MG63 (cell line): ENCODE data around the gene PBRM1. TPM values are rescaled to one million over a fixed set of nuclear protein-coding genes. Genes with fewer than 3 reads are reported as not detected.
"Not testable (repeated sequence)": the region's sequence is repeated elsewhere in the genome, so short reads cannot be mapped to it uniquely, and the experiment has no call there.

Experiments used
- DNase-seq: peaks from one replicate; pipeline ENCODE4 v3.0.0-alpha.2; 2020
- H3K27me3 ChIP-seq: fragments of 250-450 bp; sonication (Bioruptor Pico); 2 replicates; pipeline ENCODE4 v1.5.1; 2020; ENCODE audit warnings: mild to moderate bottlenecking, moderate library complexity
- H3K36me3 ChIP-seq: fragments of 250-450 bp; sonication (Bioruptor Pico); 2 replicates; pipeline ENCODE4 v1.5.1; 2020; ENCODE audit warnings: mild to moderate bottlenecking, moderate library complexity
- H3K4me3 ChIP-seq: fragments of 250-450 bp; sonication (Bioruptor Pico); 2 replicates; pipeline ENCODE4 v1.5.1; 2020; ENCODE audit warnings: mild to moderate bottlenecking, moderate library complexity
- H3K9me3 ChIP-seq: fragments of 250-450 bp; sonication (Bioruptor Pico); 2 replicates; pipeline ENCODE4 v1.5.1; 2020; ENCODE audit warnings: mild to moderate bottlenecking, moderate library complexity
- total RNA-seq: library from RNA; depleted of rRNA; stranded (reverse); fragments of >200 nt; shearing (Covaris generic); gene quantifications from 2 replicates; pipeline ENCODE4 v1.2.3, GENCODE V29; 2014; ENCODE audit warnings: low replicate concordance

Gene PBRM1
- total RNA-seq, 1 experiment from 2014 or later: 16.2 TPM

- Histone ChIP-seq H3K4me3 (peak overlapping the region; percentile 82), H3K9me3 (no peaks in the 10 kb centered on the region), H3K36me3 (peaks cover 40% of the 10 kb centered on the region), H3K27me3 (no peaks in the 10 kb centered on the region)
- no peak for DNase-seq
Measured at GRCh38 chr3:52684184-52684583, 1.5 kb downstream of the PBRM1 start.

- Histone ChIP-seq H3K27me3 (no peaks in the 10 kb centered on the region), H3K9me3 (no peaks in the 10 kb centered on the region), H3K4me3 (no peak overlapping the region), H3K36me3 (peaks cover 40% of the 10 kb centered on the region)
- DNase-seq: no peak
Measured at GRCh38 chr3:52683611-52684010, 2.1 kb downstream of the PBRM1 start.

DNA sequence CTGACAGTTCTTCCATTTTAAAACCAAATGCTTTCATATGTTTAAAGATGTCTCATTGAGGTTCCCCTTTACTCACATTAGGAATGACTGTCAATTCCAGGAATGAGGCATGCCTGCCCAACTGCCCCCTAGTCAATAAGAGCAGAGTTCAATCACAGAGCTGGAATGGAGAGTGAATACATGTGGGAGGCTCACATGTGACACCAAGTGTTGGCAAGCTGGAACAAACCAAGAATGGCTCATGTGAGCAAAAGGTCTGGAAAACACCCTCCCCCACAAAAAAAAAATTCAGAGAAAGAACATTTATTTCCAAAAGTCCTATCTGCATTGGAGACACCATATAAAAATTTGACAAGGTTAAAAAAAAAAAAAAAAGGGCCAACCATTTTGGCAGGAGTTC is 3.7 kb downstream of the PBRM1 start:
- Histone ChIP-seq H3K36me3 (peaks cover 32% of the 10 kb centered on the region), H3K9me3 (no peaks in the 10 kb centered on the region), H3K27me3 (no peaks in the 10 kb centered on the region), H3K4me3 (no peak overlapping the region)
- peak; percentile 38 for DNase-seq

- H3K4me3 ChIP-seq: no peak overlapping the region
- H3K9me3 ChIP-seq: no peaks in the 10 kb centered on the region
- DNase-seq: no peak
Measured at GRCh38 chr3:52681596-52681995, 4.1 kb downstream of the PBRM1 start.

DNA sequence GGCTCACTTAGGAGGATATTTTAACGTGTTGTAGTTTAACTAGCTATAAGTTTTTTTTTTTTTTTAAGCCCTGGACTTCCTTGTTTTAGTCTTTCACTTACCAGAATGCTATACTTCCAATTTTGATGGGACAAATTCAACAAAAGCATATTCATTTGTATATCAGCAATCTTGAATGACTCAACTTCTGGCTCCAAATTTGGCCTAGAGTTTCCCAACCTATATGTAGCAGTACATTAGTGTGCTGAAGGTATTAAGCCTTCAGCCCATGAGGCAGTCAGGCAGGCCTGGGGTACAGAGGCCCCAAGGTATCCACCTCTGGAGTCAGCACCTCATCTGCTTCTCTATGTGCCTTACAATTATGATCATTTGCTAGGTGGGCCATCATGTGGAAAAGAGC is 5.9 kb downstream of the PBRM1 start:
- H3K4me3 ChIP-seq: no peak overlapping the region
- no peak for DNase-seq
- no peaks in the 10 kb centered on the region for H3K9me3 ChIP-seq
- peaks cover 32% of the 10 kb centered on the region for H3K36me3 ChIP-seq
- no peaks in the 10 kb centered on the region for H3K27me3 ChIP-seq

More at GRCh38 chr3:52681596-52681995, 4.1 kb downstream of the PBRM1 start:
- Histone ChIP-seq H3K36me3 (peaks cover 32% of the 10 kb centered on the region), H3K27me3 (no peaks in the 10 kb centered on the region)

- H3K9me3 ChIP-seq: no peaks in the 10 kb centered on the region
- H3K27me3 ChIP-seq: no peaks in the 10 kb centered on the region
- DNase-seq: no peak
- H3K4me3 ChIP-seq: no peak overlapping the region
- H3K36me3 ChIP-seq: peaks cover 34% of the 10 kb centered on the region
Measured at GRCh38 chr3:52679199-52679538, 6.5 kb downstream of the PBRM1 start.

DNA sequence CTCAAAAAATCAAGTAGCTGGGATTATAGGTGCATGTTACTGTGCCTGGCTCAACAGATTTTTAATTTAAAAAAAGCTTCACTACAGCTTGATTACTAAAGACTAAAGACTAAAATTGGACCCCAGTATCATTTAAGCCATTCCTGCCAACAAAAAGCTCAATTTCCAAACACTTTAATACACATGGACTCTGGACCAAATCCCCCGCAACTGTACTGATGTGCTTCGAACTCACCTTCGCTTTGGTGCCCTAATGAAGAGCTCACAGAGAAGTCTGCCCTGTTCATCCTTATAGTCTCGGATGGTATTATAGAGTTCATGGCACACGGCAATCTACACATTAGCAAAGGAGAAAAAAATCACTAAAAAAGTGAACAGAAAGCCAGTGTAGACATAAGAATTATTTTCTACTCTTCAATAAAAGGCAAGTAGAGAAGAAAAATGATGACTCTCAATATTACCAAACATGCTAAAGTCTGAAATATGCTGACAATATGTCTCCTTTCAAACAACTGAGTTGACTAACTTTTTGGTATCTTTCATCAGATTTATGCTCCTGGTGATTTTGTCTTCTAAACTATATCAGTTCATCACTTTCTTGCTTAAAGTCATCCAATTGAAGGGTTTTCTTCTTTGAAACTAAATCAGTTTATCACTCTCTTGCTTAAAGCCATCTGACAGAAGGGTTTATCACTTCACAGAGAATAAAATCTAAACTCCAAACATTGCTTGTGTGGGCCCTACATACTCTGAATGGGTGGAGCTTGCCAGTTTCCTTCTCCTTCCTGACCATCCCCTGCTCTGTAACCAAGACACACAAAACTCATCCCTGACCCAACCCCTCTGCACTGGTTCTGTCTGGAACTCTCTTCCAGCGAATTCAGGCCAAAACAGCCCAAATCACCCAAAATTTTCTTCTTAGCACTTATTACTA is 7.2 kb downstream of the PBRM1 start:
- no peaks in the 10 kb centered on the region for H3K27me3 ChIP-seq
- DNase-seq: no peak
- no peaks in the 10 kb centered on the region for H3K9me3 ChIP-seq
- no peak overlapping the region for H3K4me3 ChIP-seq
- H3K36me3 ChIP-seq: peaks cover 34% of the 10 kb centered on the region

DNA sequence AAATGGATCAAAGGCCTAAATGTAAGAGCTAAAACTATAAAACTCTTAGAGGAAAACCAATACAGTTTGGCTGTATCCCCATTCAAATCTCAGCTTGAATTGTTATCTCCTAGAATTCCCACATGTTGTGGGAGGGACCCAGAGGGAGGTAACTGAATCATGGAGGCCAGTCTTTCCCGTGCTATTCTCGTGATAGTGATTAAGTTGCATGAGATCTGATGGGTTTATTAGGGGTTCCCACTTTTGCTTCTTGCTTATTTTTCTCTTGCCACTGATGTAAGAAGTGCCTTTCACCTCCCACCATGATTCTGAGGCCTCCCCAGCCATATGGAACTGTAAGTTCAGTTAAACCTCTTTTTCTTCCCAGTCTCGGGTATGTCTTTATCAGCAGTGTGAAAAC is 9.5 kb downstream of the PBRM1 start:
- H3K9me3 ChIP-seq, H3K4me3 ChIP-seq, DNase-seq, H3K27me3 ChIP-seq: not testable (repeated sequence)
- H3K36me3 ChIP-seq: peaks cover 37% of the 10 kb centered on the region

- no peak for DNase-seq
- no peaks in the 10 kb centered on the region for H3K9me3 ChIP-seq
- H3K4me3 ChIP-seq: no peak overlapping the region; the same call in 1 of the 2 replicates
- H3K27me3 ChIP-seq: no peaks in the 10 kb centered on the region
- H3K36me3 ChIP-seq: peaks cover 28% of the 10 kb centered on the region
Measured at GRCh38 chr3:52671676-52672075, 14.0 kb downstream of the PBRM1 start.

DNA sequence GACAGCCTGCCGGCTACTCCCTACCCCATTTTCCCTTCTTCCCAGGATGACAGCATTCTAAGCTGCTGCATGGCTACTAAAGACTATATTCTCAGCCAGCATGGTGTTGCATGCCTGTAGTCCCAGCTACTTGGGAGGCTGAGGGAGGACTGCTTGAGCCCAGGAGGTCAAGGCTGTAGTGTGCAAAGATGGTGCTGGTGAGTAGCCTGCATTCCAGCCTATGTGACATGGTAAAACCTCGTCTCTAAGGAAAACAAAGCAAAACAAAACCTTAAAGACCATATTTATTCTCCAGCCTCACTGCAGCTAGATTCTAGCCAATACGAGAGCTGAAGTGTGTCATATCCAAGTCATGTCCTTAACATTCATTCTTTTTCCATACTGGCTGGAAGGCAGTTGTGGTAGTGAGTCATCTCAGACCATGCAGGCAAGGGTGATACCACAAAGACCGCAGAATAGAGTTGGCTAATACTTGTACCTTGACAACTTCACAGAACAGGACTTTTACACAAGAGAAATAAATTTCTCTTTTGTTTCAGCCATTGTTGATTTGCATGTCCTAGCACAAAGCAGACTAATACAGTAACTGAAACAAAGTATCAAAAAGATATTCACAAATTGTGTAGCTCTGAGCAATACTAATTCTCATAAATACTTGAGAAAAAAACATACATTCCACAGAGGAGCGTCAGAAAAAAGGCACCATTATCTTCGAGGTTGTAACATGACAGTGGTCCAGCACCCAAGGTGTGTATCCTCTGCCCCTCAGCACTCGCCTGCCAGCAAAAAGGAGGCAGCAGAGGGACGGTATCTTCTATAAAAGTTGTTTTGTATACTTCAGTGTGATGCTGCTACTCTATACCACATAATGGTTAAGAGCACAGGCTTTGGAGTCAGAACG is 14.8 kb downstream of the PBRM1 start:
- DNase-seq: peak; percentile 83
- Histone ChIP-seq H3K9me3 (no peaks in the 10 kb centered on the region), H3K4me3 (peak overlapping the region; percentile 8; the same call in 1 of the 2 replicates), H3K36me3 (peaks cover 27% of the 10 kb centered on the region), H3K27me3 (no peaks in the 10 kb centered on the region)

DNA sequence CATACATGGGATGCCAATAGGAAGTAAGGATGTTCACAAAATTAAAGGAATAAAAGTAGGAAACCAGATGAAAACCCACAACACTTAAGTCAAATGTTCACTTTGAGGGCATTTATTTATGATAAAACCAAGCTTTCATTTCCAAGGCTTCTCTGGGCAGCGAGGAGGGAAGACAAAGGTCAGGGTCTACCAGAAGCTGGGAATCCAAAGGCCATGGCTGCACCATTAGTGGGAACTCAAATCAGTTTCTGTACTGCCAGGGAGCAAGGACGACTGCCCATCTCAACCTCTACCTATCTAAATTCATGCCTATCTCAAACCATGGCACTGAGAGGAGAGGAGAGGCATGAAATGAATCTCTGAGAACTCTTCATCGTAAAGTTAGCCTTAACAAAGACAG is 22.6 kb downstream of the PBRM1 start:
- peaks cover 24% of the 10 kb centered on the region for H3K36me3 ChIP-seq
- no peaks in the 10 kb centered on the region for H3K27me3 ChIP-seq
- no peaks in the 10 kb centered on the region for H3K9me3 ChIP-seq
- H3K4me3 ChIP-seq: no peak overlapping the region
- no peak for DNase-seq

DNA sequence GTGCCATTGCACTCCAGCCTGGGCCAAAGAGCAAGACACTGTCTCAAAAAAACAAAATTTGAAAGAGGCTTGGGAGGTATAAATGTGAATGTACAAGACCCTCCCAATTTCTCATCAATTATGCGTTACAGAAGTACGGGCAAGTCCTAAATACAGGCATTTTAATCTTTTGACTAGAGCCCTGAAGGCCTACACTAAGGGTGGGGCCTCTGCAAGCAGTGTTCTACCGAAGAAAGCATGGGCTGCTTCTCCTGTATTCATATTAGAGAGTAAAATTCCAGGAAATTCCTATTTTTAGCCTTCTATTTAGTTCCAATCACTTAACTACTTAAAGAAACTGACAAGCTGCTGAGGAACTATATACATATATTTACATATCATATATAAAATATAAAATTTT is 25.7 kb downstream of the PBRM1 start:
- Histone ChIP-seq H3K27me3 (no peaks in the 10 kb centered on the region), H3K36me3 (peaks cover 34% of the 10 kb centered on the region), H3K4me3 (no peak overlapping the region), H3K9me3 (no peaks in the 10 kb centered on the region)
- no peak for DNase-seq

DNA sequence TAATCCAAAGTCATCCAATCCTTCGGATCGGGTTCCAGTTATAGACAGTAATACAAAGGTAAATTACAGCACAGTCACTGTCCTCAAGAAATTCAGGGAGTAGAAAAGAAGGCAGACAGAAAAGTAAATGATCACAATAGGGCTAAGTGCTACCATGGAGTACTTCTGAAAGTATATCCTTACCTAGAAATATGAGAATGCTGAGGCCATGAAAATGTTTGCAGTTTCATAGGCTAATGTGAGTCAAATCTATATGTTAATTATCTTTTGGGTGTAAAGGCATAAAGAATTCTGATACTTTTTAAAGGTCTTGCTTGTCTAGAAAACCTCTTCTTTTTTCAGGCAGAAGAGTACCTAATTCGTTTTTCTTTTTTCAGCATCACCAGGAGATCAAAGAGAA is 29.8 kb downstream of the PBRM1 start:
- no peak for DNase-seq
- no peaks in the 10 kb centered on the region for H3K27me3 ChIP-seq
- no peak overlapping the region for H3K4me3 ChIP-seq
- peaks cover 23% of the 10 kb centered on the region for H3K36me3 ChIP-seq
- H3K9me3 ChIP-seq: no peaks in the 10 kb centered on the region

GRCh38 chr3:52651592-52651991 is 34.1 kb downstream of the PBRM1 start:
- Histone ChIP-seq H3K36me3 (peaks cover 39% of the 10 kb centered on the region), H3K4me3 (no peak overlapping the region), H3K27me3 (no peaks in the 10 kb centered on the region), H3K9me3 (no peaks in the 10 kb centered on the region)
- DNase-seq: no peak

DNA sequence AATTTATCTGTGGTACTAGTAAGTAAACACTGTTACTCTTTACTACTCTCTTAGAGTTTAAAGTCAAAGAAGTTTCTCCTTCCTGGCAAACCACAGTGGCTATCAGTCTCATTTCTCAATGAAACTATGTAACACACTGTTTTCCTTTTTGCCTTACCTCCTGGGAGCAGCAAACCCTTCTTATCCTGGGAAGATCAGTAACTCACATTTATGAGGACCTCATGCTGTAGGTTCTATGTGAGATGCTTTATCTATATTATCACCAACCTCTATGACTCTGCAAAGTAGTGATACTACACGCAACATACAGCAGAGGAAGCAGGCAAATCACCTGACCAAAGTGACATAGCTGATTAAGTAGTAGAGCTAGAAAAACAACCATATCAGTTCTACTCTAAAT is 35.3 kb downstream of the PBRM1 start:
- Histone ChIP-seq H3K27me3 (no peaks in the 10 kb centered on the region), H3K9me3 (no peaks in the 10 kb centered on the region), H3K36me3 (peaks cover 36% of the 10 kb centered on the region), H3K4me3 (no peak overlapping the region)
- DNase-seq: no peak

DNA sequence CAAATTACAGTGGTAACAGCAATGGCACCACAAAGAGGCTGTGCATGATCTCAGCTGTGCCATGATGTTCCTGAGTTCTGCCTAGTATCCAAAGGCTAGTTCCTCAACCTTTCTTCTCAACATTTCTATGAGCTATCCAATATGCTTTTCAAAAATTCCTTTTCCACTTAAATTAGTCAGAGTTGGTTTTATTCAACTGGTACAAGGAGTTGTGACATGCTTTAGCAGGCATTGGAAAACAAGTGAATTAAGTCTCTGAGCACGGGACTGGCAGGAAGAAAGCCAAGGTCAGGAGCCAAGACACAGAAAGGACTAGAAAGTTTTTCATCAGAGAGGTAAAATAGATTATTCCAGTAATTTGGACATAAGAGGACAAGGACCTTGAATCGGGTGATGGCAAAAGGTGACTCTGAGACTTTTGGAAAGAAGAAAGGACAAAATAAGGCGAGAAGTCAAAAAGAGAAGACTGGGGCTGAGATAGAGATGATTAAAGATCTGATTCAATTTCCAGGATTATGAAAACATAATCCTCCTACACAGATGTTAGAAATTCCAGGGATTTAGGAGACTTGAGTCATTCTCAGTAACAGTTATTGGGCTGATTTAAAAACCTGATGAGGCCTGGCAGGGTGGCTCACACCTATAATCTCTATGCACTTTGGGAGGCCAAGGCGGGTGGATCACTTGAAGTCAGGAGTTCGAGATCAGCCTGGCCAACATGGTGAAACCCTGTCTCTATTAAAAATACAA is 36.1 kb downstream of the PBRM1 start:
- peak; percentile 4 for DNase-seq
- peaks cover 32% of the 10 kb centered on the region for H3K36me3 ChIP-seq

GRCh38 chr3:52645549-52645948 is 40.2 kb downstream of the PBRM1 start:
- Histone ChIP-seq H3K4me3 (no peak overlapping the region), H3K36me3 (peaks cover 33% of the 10 kb centered on the region), H3K27me3 (no peaks in the 10 kb centered on the region), H3K9me3 (no peaks in the 10 kb centered on the region)
- no peak for DNase-seq

More for the DNA sequence above, 36.1 kb downstream of the PBRM1 start:
- no peaks in the 10 kb centered on the region for H3K27me3 ChIP-seq
- H3K9me3 ChIP-seq: no peaks in the 10 kb centered on the region
- no peak overlapping the region for H3K4me3 ChIP-seq
